Keratinocyte (primary cell): ENCODE measurements around the gene ZNF598. TPM values are rescaled to one million over a fixed set of nuclear protein-coding genes. Genes with fewer than 3 reads are reported as not detected.

ENCODE experiments used
- DNase-seq: peaks from one replicate; pipeline ENCODE4 v3.0.0-alpha.2; 2011; ENCODE audit warnings: low read depth, missing footprints, low spot score
- FAIRE-seq: peaks from 2 replicates; lab custom pipeline; 2011; peaks lifted over from hg19 to GRCh38; lab: Jason Lieb, UNC
- H2AFZ ChIP-seq: 2 replicates; pipeline ENCODE4 v1.6.0; 2012; ENCODE audit warnings: low read length, control low read depth, inconsistent platforms; ENCODE audit not compliant: control insufficient read depth
- H3K27ac ChIP-seq: 2 replicates; pipeline ENCODE4 v1.5.1; 2011; ENCODE audit warnings: low read length; ENCODE audit not compliant: control insufficient read depth, insufficient read depth
- H3K27me3 ChIP-seq: 3 replicates; pipeline ENCODE4 v1.6.0; 2011; ENCODE audit warnings: low read length; ENCODE audit not compliant: control insufficient read depth, insufficient read depth; ENCODE audit errors: extremely low read depth
- H3K36me3 ChIP-seq, 2 experiments: 2 replicates in 1 of 2; 3 replicates in 1 of 2; pipeline ENCODE4 v1.5.1; 2011; ENCODE audit warnings: low read length in 2 of 2, mild to moderate bottlenecking in 1 of 2; ENCODE audit not compliant: control insufficient read depth in 2 of 2, insufficient read depth in 2 of 2; ENCODE audit errors: extremely low read depth in 1 of 2
- H3K4me1 ChIP-seq: 3 replicates; pipeline ENCODE4 v1.5.1; 2011; ENCODE audit warnings: low read length; ENCODE audit not compliant: control insufficient read depth, insufficient read depth; ENCODE audit errors: extremely low read depth
- H3K4me2 ChIP-seq: 3 replicates; pipeline ENCODE4 v1.6.0; 2011; ENCODE audit warnings: low read depth, low read length; ENCODE audit not compliant: control insufficient read depth, insufficient read depth; ENCODE audit errors: extremely low read depth
- H3K4me3 ChIP-seq, 3 experiments: fragments of 200-600 bp in 1 of 3; sonication (generic) in 1 of 3; 2 replicates in 2 of 3; 3 replicates in 1 of 3; pipeline ENCODE4 v1.5.1; 2011 to 2016; ENCODE audit warnings: low read length in 3 of 3, mild to moderate bottlenecking in 3 of 3, control low read depth in 2 of 3, inconsistent platforms in 1 of 3, low read depth in 1 of 3, mixed read lengths in 1 of 3, mixed run types in 1 of 3, moderate library complexity in 1 of 3; ENCODE audit not compliant: control insufficient read depth in 2 of 3, insufficient read depth in 2 of 3; ENCODE audit errors: extremely low read depth in 1 of 3
- H3K79me2 ChIP-seq: 2 replicates; pipeline ENCODE4 v1.6.0; 2012; ENCODE audit warnings: low read length; ENCODE audit not compliant: control insufficient read depth, insufficient read depth
- H3K9ac ChIP-seq: 3 replicates; pipeline ENCODE4 v1.6.0; 2011; ENCODE audit warnings: low read length; ENCODE audit not compliant: control insufficient read depth, insufficient read depth; ENCODE audit errors: extremely low read depth
- H3K9me1 ChIP-seq: 3 replicates; pipeline ENCODE4 v1.6.0; 2011; ENCODE audit warnings: low read length; ENCODE audit not compliant: control insufficient read depth, insufficient read depth; ENCODE audit errors: extremely low read depth
- H3K9me3 ChIP-seq: 2 replicates; pipeline ENCODE4 v1.5.1; 2012; ENCODE audit warnings: low read depth, low read length; ENCODE audit not compliant: control insufficient read depth
- H4K20me1 ChIP-seq: 3 replicates; pipeline ENCODE4 v1.6.0; 2011; ENCODE audit warnings: low read length; ENCODE audit not compliant: control insufficient read depth, insufficient read depth; ENCODE audit errors: extremely low read depth
- CTCF ChIP-seq, 3 experiments: IDR thresholded peaks in 1 of 3; conservative IDR thresholded peaks in 1 of 3; optimal IDR thresholded peaks in 1 of 3; 2 replicates in 2 of 3; 3 replicates in 1 of 3; pipeline versions ENCODE3 to v1.5.1; 2011; ENCODE audit warnings: low read length in 3 of 3, mild to moderate bottlenecking in 3 of 3, moderate library complexity in 2 of 3, control low read depth in 1 of 3, inconsistent platforms in 1 of 3; ENCODE audit not compliant: insufficient read depth in 2 of 3; ENCODE audit errors: extremely low read depth in 1 of 3
- EZH2 ChIP-seq: IDR thresholded peaks from one replicate; pipeline ENCODE4 v1.6.1; 2012; ENCODE audit warnings: inconsistent platforms, mild to moderate bottlenecking, low read length, moderate library complexity
- dilution Hi-C: fragments of 300-500 bp; cut with MboI; formaldehyde crosslinking; loops from one replicate; pipeline ENCODE4 v1.7.0; 2020; ENCODE audit warnings: low sequenced_read_pairs; ENCODE audit not compliant: extremely low pct_ligation_motif_present
- polyA plus RNA-seq, 5 experiments: library from polyadenylated mRNA; depleted of rRNA in 3 of 5; stranded (reverse) in 3 of 5; stranded (forward) in 1 of 5; unstranded in 1 of 5; fragments of >200 nt; gene quantifications; 1 replicate in 1 of 5; 2 replicates in 3 of 5; 3 replicates in 1 of 5; pipeline versions ENCODE4 v1.2.1 to v1.2.3, GENCODE V29; 2011 to 2012; ENCODE audit warnings: missing spikeins in 2 of 5, low read depth in 1 of 5, low replicate concordance in 1 of 5

ZNF598 gene
- polyA plus RNA-seq, 1 donor (not counting 4 experiments of a cell fraction or from before 2014, with no cell fraction given): 18.0 TPM

- peaks cover 52% of the 10 kb centered on the region for H3K79me2 ChIP-seq
- H3K36me3 ChIP-seq: peaks cover 42 to 76% of the 10 kb centered on the region in 2 experiments
- H3K9ac ChIP-seq: no peak overlapping the region
- no peaks in the 10 kb centered on the region for H3K9me3 ChIP-seq
- no peak overlapping the region for H3K27ac ChIP-seq
- H4K20me1 ChIP-seq: peaks cover 48% of the 10 kb centered on the region
- dilution Hi-C loops: no loop called here
- no peaks in the 10 kb centered on the region for H3K9me1 ChIP-seq
- no peak overlapping the region for H2AFZ ChIP-seq
- peaks cover 14% of the 10 kb centered on the region for H3K4me1 ChIP-seq
- H3K27me3 ChIP-seq: no peaks in the 10 kb centered on the region
- DNase-seq: no peak
- FAIRE-seq: no peak
- TF ChIP-seq CTCF (optimal IDR thresholded peaks at IDR 0.05 in 1 of 3, IDR thresholded peaks at IDR 0.05 in 1 of 3, conservative IDR thresholded peaks at IDR 0.05 in 1 of 3; ENCODE audit: extremely low read depth in 1 of 3, insufficient read depth in 2 of 3, low read length in 3 of 3) (no peak), EZH2 (no peak)
- no peak overlapping the region for H3K4me2 ChIP-seq
- no peak overlapping the region for H3K4me3 ChIP-seq
These were observed 7.9 kb downstream of the ZNF598 start for GRCh38 chr16:2001456-2002355.

GRCh38 chr16:2001035-2001434 is 8.6 kb downstream of the ZNF598 start:
- H3K9me3 ChIP-seq: no peaks in the 10 kb centered on the region
- H3K27me3 ChIP-seq: no peaks in the 10 kb centered on the region
- peaks cover 47 to 69% of the 10 kb centered on the region in 2 experiments for H3K36me3 ChIP-seq
- H3K9ac ChIP-seq: no peak overlapping the region
- H3K79me2 ChIP-seq: peaks cover 45% of the 10 kb centered on the region
- H3K4me3 ChIP-seq: no peak overlapping the region
- no peaks in the 10 kb centered on the region for H3K9me1 ChIP-seq
- DNase-seq (no peak), FAIRE-seq (no peak)
- dilution Hi-C loops: no loop called here
- H3K27ac ChIP-seq: no peak overlapping the region
- H3K4me2 ChIP-seq: no peak overlapping the region
- no peak overlapping the region for H2AFZ ChIP-seq
- H4K20me1 ChIP-seq: peaks cover 43% of the 10 kb centered on the region
- no peak for TF ChIP-seq EZH2
- no peak for TF ChIP-seq CTCF (optimal IDR thresholded peaks at IDR 0.05 in 1 of 3, IDR thresholded peaks at IDR 0.05 in 1 of 3, conservative IDR thresholded peaks at IDR 0.05 in 1 of 3; ENCODE audit: extremely low read depth in 1 of 3, insufficient read depth in 2 of 3, low read length in 3 of 3)
- H3K4me1 ChIP-seq: peaks cover 9% of the 10 kb centered on the region
